HG03039 (cell line): ENCODE measurements around the gene ANKLE2.
"Not testable (repeated sequence)": the region's sequence is repeated elsewhere in the genome, so short reads cannot be mapped to it uniquely, and the experiment has no call there.

Source experiments
- ATAC-seq: cut with Tn5 transposase; IDR thresholded peaks from one replicate; pipeline ENCODE4 v1.9.1; 2021; ENCODE audit warnings: mild to moderate bottlenecking, moderate library complexity; ENCODE audit not compliant: unreplicated experiment

Gene ANKLE2

DNA sequence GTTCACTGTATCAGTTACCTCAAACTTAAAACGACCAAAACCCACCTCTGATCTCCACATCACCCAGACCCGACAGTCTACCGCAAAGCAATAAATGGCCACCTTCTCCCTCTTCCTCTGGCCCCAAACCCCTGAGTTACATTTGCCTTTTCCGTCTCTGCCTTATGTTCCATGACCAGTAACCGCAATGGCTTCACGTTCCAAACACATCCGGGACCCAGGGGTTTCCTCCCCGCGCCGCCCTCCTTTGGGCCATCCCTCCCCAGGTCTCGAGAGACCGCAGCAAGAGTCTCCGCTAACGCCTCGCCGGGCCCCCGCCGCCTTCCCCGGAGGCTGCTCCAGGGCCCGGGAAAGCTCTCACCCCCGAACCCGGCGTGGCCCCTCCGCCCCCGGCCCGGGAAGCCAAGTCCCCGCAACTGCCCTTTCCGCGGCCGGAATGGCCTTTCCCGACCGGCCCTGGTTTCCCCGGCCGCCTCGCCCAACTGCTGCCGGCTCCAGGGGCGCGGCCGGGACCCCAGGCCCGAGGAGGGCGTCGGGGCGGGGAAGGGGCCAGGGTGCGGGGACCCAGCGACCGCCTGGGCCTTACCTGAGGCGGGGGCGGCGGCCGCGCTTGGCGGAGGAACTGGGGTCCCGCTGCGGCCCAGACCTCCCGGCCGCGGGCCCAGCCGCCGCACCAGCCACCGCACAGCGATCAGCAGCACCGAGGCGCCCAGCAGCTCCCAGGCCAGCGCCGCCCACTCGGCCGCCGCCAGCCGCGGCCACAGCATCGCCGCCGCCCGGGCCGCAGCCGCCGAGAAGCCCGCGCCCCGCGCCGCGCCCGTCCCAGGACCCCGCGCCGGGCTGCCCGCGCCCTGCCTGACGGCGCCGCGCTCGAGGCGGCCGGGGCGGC, at the start of gene ANKLE2:
ANKLE2 (minus strand) TSS at position 801 of the 889 bp plus-strand sequence; CDS start at position 767, 34 bp downstream.
- ATAC-seq, result peak; percentile 24

GRCh38 chr12:132809391-132809790, 47.8 kb upstream of the ANKLE2 start:
- ATAC-seq, result not testable (repeated sequence)

- ATAC-seq, result no peak
Measured at GRCh38 chr12:132807295-132808092, 45.9 kb upstream of the ANKLE2 start.

- no peak for ATAC-seq
Measured at GRCh38 chr12:132806857-132807256, 45.2 kb upstream of the ANKLE2 start.

- no peak for ATAC-seq
Measured at GRCh38 chr12:132804426-132804861, 42.8 kb upstream of the ANKLE2 start.

DNA sequence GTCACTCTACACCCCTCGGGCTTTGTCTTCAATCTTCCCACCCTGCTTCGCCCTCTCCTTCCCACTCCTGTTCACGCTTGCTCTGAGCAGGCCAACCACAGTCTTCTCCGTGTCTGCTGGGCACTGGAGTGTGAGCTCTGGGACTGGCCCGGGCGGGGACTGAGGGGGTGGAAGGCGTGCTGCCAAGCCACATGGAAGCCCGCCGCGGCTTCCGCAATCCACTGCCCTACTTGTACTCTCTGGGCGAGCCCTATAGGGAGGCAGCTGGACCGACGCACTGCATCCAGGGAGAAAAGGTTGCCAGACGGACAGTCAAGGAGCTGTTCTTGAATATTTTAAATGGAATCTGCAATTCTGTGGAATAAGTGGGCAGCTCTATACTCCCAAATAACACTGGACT, 42.3 kb upstream of the ANKLE2 start:
- ATAC-seq, result no peak

DNA sequence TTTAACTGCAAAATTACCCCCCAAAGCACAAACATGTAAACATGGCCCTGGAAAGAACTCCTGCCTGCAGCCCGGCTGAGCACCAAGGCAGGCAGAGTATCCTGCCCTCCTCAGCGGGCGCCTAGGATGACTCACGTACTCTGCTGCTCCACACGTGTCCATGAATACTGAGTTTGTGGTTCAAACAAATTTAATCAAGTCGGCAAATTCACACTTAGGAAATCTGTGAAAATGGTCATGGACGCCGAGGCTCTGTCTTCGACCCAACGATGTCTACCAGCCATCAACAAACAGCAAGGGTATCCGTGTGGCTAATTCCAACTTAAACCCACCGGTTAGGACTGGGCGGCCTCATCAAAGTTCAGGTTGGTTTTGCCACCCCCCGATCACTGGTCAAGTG, 41.5 kb upstream of the ANKLE2 start:
- no peak for ATAC-seq

GRCh38 chr12:132801741-132802140, 40.1 kb upstream of the ANKLE2 start:
- ATAC-seq, result no peak

DNA sequence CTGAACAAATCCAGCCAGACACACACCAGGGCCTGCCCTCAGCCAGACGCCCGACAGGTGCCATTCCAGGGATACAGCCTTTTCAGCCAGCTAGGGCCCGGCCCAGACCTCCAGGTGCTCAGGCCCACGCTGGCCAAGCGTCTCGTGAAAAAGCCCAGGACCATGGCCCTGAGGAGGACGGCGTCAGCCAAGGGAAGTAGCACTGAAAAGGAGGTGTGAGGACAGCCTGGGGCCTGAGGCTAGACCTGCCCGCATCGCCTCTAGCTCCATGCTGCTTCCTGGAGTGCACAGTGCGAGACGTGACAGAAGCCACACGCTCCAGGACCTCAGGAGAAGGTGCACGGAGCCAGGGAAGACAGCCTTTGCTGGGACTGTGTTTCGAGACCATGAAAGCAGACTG, 37.2 kb upstream of the ANKLE2 start:
- no peak for ATAC-seq

GRCh38 chr12:132797820-132798570, 36.4 kb upstream of the ANKLE2 start:
- no peak for ATAC-seq

DNA sequence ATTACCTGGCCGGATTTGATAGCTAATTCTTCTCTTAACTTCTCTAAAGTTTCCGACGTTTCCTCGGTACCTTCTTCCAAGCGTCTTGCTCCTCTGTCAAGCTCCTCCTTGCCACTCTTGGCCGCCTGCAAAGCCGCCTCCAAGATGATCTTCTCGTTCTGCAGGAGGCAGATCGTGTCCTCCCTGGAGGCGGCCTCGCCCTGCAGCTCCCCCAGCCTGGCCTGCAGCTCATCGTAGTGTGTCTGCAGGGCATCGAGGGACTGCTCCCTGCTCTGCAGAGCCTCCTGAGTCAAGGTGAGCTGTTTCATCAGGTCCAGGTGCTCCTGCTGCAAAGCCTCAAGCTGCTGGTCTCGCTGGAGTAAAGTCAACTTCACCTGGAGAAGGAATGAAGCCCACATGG, 34.2 kb upstream of the ANKLE2 start:
- no peak for ATAC-seq

DNA sequence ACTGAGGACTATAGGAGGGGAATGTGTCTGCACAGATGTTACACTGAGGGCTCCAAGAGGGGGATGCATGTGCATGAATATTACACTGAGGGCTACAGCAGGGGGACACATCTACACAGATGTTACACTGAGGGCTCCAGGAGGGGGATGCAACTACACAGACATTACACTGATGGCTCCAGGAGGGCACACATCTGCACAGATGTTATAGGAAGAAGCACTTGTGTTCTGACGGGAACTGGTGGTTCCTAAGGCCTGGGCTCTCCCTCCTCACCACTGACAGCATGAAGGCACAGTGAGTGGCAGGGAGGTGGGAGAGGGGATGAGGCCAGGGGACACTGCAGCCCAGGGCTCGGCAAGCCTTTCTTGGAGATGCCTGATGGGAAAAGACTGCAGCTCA, 30.3 kb upstream of the ANKLE2 start:
- not testable (repeated sequence) for ATAC-seq

DNA sequence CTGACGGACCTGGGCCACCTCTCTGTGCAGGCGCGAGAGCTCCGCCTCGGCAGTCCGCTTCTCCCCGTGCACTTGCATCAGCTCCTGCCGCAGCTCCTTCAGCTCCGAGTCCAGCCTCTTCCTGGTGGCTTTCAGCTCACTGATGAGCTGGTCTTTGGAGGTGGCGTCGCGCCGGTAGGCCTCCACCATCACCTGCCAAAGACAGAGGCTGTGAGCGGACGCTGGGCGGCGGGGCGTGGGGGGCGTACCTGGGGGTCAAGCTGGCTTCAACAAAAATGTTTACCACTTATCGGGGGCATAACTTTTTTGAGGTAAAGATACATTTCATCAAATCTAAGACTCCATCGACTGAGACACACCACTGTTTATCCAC, 27.5 kb upstream of the ANKLE2 start:
- ATAC-seq, result no peak

GRCh38 chr12:132788375-132789098, 26.9 kb upstream of the ANKLE2 start:
- ATAC-seq, result no peak

- ATAC-seq, result no peak
Measured at GRCh38 chr12:132787877-132788276, 26.2 kb upstream of the ANKLE2 start.

GRCh38 chr12:132786192-132786591, 24.6 kb upstream of the ANKLE2 start:
- ATAC-seq, result no peak

GRCh38 chr12:132784580-132784979, 22.9 kb upstream of the ANKLE2 start:
- ATAC-seq, result no peak

GRCh38 chr12:132783917-132784531, 22.4 kb upstream of the ANKLE2 start:
- ATAC-seq, result no peak

DNA sequence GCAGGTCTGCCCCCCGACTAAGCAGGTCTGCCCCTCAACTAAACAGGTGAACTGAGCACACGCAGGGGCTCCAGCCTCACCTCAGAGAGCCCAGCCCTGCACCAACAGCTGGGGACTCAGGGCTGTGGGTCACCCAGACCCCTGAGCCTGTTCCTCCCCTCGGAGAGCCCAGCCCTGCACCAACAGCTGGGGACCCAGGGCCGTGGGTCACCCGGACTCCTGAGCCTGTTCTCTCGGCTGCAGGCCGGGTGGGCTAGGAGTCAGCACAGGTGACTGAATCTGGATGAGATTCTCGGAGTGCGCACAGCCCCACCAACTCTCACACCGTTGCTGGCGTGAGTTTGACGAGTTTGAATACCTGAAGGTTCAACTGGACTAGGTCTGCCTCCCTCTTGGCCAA, 20.3 kb upstream of the ANKLE2 start:
- ATAC-seq, result no peak

GRCh38 chr12:132779781-132780353, 18.2 kb upstream of the ANKLE2 start:
- no peak for ATAC-seq
